ENCODE results near the gene FKBP2.

Gene FKBP2

DNA sequence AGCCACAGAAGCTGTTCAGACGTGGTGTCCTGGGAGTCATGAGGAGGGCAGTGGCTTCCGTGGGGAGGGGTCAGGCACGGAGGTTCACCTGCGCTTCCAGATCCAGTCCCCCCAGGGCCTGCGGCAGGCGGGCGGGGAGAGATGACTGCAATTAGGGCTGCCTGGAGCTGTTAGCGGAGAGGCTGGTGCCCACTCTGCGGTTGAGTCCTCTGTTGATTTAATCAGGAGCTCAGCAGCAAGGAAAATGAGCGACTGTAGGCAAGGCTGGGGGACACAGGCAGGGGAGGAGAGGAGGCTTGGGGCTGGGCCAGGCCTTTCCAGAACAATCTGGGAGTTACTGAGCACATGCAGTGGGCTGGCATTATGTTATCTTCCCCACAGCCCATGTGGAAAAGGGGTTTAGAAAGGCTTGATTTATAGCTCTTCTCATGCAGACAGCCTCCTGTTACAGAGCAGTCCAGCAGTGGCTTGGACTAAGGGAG is 23.5 kb downstream of the FKBP2 start:
- no peak for DNase-seq (ENCODE audit: low spot score)

DNA sequence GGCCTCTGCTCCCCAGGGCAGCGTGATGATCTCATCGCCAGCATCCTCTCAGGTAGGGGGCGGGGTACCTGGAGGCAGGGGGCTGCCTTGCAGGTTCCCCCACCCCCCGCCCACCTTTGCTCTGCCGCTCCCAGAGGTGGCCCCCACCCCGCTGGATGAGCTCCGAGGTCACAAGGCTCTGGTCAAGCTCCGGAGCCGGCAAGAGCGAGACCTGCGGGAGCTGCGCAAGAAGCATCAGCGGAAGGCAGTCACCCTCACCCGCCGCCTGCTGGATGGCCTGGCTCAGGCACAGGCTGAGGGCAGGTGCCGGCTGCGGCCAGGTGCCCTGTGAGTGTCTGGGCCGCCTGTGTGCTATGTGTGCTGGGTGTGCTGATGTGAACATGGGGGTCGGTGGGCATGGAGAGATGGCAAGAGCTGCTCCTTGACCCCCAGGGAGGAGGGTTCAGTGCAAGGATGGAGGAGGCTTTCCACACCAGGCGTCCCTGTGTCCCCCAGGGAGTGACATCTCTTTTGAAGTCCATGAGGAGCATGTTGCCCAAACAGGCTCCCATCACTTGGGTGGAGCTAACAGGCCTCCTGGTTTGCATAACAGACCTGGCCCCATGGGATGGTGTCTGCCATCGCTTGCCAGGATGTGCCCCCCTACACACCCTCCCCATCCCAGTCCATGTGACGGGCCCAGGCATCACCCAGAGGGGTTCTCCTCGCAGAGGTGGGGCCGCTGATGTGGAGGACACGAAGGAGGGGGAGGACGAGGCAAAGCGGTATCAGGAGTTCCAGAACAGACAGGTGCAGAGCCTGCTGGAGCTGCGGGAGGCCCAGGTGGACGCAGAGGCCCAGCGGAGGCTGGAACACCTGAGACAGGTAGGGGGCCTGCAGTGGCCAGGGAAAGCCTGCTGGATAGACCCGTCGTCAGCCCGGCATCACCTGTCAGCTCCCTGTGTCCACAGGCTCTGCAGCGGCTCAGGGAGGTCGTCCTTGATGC is 24.6 kb downstream of the FKBP2 start:
- DNase-seq (ENCODE audit: low spot score): no peak

- no peak for DNase-seq (ENCODE audit: low spot score)
Measured at GRCh38 chr11:64266339-64266738, 25.4 kb downstream of the FKBP2 start.

- no peak for DNase-seq (ENCODE audit: low spot score)
Measured at GRCh38 chr11:64267207-64267945, 26.5 kb downstream of the FKBP2 start.

DNA sequence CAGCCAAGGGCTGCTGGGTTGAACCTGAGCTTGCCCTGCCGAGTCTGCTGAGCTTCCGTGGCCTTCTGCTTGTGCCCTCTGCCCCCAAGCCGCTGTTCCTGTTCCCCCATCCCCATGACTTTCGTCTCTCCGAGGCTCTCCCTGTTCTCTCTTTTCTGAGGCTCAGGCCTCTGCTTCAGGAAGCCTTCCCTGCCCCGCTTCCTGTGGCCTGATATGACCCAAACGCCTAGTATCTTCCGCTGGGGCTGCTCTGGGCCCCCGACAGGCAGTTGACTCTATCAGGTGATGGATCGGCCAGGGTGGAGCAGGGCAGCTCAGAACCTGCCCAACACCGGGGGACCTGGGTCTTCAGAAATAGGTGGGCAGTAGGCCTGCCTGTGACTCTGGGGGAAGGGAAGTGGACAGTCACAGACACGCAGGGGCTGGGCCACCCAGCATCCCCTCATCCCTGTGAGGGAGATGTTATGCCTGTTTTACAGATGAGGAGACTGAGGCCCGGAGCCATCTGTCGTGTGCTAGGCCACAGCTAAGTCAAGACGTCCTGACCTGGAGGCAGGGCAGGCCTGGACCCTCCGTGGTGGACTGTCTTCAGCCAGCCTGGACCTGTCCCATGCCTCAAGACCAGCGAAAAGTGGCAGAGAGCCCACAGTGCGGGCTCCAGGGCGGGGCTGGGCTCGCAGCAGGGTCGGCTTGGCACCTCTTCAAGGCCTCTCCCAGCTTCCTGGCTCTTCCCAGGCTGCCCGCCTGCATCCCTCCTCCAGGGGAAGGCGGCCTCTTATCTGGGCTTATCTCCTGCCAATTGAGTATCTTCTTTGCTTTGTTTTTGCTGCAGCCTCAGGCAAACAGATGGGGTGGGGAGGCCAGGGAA is 27.4 kb downstream of the FKBP2 start:
- DNase-seq (ENCODE audit: low spot score): no peak

DNA sequence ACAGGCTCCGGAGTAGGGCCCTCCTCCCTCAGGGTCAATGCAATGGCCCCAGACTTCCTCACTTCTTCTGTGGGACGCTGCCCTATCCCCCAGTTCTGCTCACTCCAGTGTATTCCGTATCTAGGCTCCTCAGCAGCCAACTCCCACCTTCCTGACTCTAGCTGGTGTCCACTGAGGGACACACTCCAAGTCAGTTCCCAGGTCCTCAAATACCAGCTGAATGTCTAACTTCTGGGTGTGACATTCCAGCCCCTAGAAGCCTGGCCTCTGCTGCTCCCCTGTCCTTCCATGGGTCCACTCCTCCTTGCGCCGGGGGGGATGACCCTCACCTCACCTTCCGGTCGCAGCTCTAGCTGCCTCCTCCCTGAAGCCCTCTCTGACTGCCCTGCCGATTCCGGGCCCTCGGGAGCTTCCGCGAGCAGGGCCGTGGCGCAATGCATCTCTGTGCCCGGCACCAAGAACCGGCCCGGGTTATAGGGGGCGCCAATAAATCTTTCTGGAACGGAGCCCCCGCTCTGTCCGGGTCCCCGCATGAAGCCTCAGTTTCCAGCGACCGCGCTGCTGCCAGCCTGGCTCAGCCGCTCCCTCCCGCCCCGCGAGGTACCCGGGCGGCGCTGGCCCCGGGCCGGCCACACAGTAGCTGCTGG is 28.1 kb downstream of the FKBP2 start:
- no peak for DNase-seq (ENCODE audit: low spot score)

DNA sequence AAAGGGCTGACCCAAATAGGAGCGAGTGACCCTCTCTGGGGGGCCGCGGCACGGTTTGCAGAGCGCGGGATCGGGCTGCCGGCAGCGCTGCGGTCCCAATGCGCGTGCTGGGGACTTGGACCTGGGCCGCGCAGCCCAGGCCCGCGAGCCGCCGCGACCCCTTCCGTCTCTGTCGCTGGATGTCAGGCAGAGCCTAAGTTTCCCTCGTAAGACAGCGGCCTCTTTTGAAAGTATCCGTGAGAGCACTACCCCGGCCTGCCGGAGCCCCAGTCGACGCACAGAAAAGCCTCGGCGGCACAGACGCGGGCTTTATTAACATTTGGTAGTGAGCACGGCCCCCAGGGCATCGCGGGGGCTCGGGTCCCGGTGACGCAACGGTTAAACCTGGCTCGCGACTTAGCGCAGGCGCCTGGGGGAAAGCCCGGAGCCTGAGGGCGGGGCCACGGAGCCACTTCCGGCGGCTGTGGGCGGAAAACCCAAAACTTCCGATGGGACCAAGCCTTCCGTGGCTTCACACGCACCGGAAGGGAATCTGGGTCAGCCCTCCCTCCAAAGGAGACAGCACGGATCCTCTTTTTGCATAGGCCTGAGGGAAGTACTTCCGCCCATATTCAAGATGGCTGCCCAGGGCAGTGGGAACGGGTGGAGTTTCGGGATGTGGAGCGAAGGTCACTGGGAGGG is 28.8 kb downstream of the FKBP2 start:
- peak; percentile 82 for DNase-seq (ENCODE audit: low spot score)

- no peak for DNase-seq (ENCODE audit: low spot score)
Measured at GRCh38 chr11:64275031-64275800, 34.3 kb downstream of the FKBP2 start.

- DNase-seq (ENCODE audit: low spot score): no peak
Measured at GRCh38 chr11:64275841-64276240, 34.9 kb downstream of the FKBP2 start.

GRCh38 chr11:64276653-64277431 is 35.9 kb downstream of the FKBP2 start:
- no peak for DNase-seq (ENCODE audit: low spot score)

GRCh38 chr11:64278576-64279190 is 37.8 kb downstream of the FKBP2 start:
- no peak for DNase-seq (ENCODE audit: low spot score)

- no peak for DNase-seq (ENCODE audit: low spot score)
Measured at GRCh38 chr11:64281957-64282770, 41.3 kb downstream of the FKBP2 start.

- no peak for DNase-seq (ENCODE audit: low spot score)
Measured at GRCh38 chr11:64283092-64283491, 42.2 kb downstream of the FKBP2 start.

GRCh38 chr11:64284048-64284961 is 43.4 kb downstream of the FKBP2 start, which contains the start of gene BAD:
Gene BAD (minus strand): TSS chr11:64284665. CDS start chr11:64284368, 297 bp downstream.
- DNase-seq (ENCODE audit: low spot score): peak; percentile 99

DNA sequence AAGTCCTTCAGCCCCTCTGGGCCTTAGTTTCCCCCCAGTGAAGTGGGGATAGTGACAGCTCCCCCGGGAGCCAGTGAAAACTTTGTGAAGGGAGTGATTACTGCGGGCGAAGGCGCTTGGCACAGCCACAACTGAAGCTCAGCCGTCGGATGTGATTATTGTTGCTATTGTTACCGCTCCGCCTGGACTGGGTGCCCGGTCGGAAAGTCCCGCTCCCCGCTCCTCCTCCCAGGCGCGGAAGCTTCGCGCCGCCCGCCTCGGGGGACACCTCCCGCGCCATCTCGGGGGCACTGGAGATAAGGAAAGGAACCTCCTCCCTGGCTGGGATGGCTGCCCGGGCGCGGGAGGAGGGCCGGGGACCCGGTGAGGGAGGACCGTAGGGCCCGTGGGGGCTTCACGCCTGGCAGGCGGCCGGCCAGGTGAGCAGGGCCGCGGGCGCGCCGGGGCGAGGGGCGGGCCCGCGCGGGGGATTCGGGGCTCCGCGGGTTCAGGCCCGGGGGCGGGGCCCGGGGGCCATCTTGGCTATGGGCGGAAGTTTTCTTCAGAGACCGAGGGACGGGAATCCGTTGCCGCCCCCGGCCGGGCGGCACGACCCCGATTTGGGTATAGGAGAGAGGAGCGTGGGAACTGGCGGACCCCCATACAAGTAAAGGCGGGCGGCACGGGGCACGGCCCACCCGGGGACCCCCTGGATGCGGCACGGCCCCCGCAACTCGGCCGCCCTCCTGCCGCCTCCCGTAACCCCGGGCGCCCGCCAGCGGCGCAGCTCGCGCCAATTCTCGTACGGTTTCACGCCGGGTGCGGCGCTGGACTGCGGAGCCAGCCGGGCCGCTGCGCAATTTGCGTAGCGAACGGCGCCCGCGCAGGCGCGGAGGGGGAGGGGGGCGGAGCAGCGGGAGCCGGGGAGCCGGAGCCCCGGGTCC is 44.3 kb downstream of the FKBP2 start, which contains the start of gene GPR137:
GPR137 (plus strand) TSS at position 887 of the 923 bp plus-strand sequence. CDS start 677 bp downstream, outside the sequence.
- peak; percentile 94 for DNase-seq (ENCODE audit: low spot score)

Measured in iPS-NIHi11 (cell line).